DMS53 treated with DMSO at 0.1 percent for 48 hours (cell line): ENCODE measurements around the gene ANKRD1.
"Not testable (repeated sequence)": the region's sequence is repeated elsewhere in the genome, so short reads cannot be mapped to it uniquely, and the experiment has no call there.

Source experiments
- DNase-seq: peaks from one replicate; lab custom pipeline; 2025; ENCODE audit not compliant: unreplicated experiment; lab: John Stamatoyannopoulos, UW

The ANKRD1 gene

GRCh38 chr10:90920986-90921666 lies at the start of gene ANKRD1:
ANKRD1 (minus strand) TSS chr10:90921087; CDS start chr10:90921027, 60 bp downstream.
- peak; percentile 12 for DNase-seq

DNA sequence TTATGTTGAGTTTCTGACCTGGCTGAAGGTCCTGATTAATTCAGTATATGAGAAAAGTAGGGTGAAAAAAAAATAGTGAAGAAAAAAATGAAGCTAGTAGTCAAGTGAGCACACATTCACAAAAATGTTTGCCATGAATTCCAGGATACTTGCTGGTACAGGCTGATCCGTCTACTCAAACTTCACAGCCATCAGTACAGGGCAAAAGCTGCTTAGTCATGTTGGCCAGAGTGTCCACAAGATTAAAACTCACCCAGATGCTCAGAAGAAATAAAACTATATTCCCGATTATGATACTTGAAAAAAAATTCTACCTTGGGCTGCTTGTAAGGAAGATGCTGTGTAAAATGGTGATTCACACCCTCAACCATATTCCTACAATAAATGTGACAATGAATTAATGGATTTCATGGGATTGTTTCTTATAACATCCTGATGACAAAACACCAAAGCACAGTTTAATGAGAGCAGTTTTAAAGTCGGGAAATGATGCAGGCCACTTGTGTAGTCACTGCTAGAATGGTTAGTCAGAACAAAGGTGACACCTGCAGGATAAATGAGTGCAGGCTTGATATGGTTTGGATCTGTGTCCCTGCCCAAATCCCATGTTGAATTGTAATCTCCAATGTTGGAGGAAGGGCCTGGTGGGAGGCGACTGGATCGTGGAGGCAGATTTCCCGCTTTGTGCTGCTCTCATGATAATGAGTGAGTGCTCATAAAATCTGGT lies 49.2 kb upstream of the ANKRD1 start:
- no peak for DNase-seq

- no peak for DNase-seq
Observed at GRCh38 chr10:90969121-90969534, 48.2 kb upstream of the ANKRD1 start.

GRCh38 chr10:90968328-90969081 lies 47.6 kb upstream of the ANKRD1 start:
- no peak for DNase-seq

DNA sequence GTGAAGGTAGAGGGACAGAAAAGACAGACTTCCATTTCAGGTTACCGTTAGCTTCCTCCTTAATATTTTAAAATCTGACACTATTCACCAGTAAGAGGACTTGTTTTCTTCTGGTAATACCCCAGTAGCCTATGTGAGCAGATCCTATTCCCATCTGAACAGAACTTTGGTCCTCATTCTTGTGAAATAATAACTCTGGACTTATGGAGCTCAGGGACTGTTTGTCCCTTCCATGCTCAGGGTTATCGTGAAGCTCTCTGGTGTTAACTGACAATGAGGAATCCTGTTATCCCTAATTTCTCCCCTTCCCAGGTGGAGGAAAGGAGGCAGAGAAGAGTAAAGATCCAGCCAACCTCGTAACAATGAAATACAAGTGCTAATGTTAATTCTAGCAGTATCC lies 47.0 kb upstream of the ANKRD1 start:
- no peak for DNase-seq

DNA sequence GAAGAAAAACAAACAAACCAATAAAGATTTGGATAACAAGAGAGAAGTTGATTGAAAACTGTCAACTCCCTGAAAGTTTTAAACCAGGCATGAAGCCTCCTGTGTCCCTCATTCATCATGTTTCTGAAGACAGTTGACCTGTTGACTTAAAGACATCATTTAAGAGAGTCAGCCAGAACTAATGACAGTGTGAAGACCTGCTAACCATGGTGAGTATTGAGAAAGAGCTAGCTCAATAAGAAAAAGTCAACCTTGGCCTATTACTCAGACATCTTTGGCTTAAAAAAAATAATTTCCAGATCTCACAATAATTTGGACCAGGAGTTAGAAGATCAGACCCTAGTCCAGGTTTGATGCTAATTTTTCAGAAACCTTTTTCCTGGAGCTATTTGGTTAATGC lies 45.3 kb upstream of the ANKRD1 start:
- DNase-seq: no peak

DNA sequence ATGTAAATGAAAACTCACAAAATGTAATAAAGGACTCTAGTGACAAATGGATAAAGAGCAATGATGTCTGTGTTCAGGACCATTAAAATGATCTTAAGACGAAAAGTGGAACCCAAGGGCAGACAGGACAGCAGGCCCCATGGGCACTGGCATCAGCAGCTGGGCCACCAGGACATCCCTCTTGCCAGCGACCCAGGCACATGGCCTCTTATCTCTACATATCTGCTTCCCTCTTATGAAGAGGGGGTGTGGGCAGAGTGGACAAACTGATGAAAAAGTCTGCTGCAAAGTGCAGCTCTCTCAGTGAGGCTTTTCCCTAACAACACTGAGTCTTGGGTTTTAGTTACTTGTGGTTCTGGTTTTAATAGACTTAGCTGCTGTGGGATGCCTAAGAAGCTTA lies 44.8 kb upstream of the ANKRD1 start:
- DNase-seq: no peak

DNA sequence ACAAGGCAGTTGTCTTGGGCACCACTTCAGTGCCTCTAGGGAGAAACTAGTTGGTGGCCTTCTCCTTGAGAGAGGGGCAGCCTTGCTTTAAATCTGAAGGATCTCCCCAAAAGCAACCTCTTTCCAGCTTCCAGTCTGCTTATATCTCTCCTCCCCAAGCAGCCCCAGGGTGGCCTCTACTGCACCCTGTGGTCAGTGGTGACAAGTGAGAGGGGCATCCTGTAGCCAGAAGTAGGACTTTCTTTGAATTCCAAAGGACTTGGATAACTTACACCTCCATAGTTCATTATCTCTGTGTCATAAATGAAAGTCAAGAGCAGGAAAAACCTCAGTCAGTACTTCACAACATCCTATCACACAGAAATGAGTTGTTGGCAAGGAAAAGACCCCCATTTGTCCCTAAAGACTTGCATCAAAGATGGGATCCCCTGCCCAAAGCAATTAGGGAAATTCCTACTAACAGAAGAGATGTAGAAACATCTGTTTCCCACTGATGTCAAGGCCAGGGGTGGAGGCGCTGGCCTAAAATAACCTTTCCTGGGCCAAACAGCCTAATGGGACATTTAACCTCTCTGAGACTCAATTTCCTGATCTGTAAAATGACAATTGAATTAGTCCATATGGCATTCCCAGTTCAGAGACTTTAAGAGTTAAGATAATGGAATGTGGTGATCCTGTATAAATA lies 44.0 kb upstream of the ANKRD1 start:
- no peak for DNase-seq

- no peak for DNase-seq
Observed at GRCh38 chr10:90963331-90963730, 42.4 kb upstream of the ANKRD1 start.

GRCh38 chr10:90960355-90960814 lies 39.5 kb upstream of the ANKRD1 start:
- no peak for DNase-seq

DNA sequence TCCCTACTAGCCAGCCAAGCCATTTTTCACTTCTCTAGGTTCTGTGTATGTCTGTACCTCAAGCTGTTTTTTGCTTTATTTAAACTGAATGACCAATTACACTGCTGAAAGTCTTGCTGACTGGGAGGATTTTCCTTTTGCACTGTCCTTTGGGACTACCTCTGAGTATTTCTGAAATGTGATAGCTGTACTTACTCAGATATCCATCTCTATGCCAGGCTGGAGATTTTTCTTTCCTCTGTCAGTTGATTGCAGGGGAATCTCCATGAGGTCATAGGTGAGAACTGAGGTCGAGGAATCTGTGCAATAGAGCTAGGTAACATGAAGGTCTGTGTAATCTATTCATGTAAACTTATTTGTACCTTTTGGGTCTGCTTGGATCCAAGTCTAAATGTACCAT lies 38.9 kb upstream of the ANKRD1 start:
- no peak for DNase-seq

GRCh38 chr10:90958781-90959180 lies 37.9 kb upstream of the ANKRD1 start:
- DNase-seq: no peak

- no peak for DNase-seq
Observed at GRCh38 chr10:90947030-90947960, 26.4 kb upstream of the ANKRD1 start.

DNA sequence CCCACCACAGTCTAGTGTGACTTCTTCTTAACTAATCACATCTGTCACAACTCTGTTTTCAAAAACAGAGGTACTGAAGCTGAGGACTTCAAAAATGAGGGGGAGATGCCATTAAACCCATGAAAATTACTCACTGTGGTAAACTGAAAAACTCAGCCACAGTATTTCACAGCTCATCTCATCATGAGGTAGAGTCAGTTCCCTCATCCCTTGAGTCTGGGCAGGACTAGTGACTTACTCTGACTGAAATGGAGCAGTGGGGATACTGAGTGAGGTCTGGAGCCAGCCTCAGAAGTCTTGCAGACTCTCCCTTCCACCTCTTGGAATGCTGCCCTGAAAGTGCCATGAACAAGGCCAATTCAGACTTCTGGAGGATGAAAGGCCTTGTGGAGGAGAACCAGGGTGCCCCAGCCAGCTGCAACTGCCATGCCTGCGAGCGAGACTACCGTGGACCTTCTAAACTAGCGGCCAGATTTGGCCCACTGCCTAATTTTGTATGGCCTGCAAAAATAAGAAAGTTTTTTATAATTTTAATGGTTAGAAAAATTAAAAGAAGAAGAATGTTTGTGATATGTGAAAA lies 24.7 kb upstream of the ANKRD1 start:
- DNase-seq: no peak

GRCh38 chr10:90944749-90945148 lies 23.9 kb upstream of the ANKRD1 start:
- no peak for DNase-seq

DNA sequence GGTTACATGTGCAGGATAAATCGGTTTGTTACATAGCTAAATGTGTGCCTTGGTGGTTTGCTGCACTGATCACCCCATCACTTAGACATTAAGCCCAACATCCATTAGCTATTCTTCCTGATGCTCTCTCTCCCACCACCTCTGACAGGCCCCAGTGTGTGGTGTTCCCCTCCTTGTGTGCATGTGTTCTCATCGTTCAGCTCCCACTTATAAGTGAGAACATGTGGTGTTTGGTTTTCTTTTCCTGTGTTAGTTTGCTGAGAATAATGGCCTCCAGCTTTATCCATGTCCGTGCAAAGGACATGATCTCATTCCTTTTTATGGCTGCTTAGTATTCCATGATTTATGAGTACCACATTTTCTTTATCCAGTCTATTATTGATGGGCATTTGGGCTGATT lies 22.1 kb upstream of the ANKRD1 start:
- DNase-seq: not testable (repeated sequence)

- no peak for DNase-seq
Observed at GRCh38 chr10:90939648-90940047, 18.8 kb upstream of the ANKRD1 start.

DNA sequence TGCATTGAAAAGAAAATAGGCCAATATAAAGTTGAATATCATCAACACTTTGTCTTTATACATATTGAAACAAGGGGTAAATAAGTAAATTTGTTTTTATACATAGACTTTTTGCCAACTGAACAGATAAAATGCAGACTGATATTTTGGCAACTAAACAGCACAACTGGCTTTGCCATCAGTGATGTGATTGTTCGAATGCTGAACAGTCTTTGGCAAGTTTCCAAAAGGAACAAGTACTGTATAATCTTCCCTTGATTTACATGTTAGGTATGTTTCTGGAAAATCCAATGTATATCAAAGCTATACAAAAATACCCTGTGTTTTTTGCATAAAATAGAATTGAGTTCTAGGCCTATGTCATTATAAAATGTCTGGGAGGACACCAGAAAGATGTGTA lies 18.2 kb upstream of the ANKRD1 start:
- DNase-seq: no peak

- no peak for DNase-seq
Observed at GRCh38 chr10:90937645-90938258, 16.9 kb upstream of the ANKRD1 start.
